Esophagus squamous epithelium (tissue), 5 donors: Measurements from ENCODE around the gene DLGAP1. TPM values are rescaled to one million over a fixed set of nuclear protein-coding genes. Genes with fewer than 3 reads are reported as not detected.
"Not testable (repeated sequence)": the region's sequence is repeated elsewhere in the genome, so short reads cannot be mapped to it uniquely, and the experiment has no call there.

Experiments
- DNase-seq: peaks from one replicate; lab custom pipeline; 2025; lab: John Stamatoyannopoulos, UW
- H3K27ac ChIP-seq, 4 donors: fragments of 200-600 bp; sonication (generic); one replicate each; pipeline ENCODE4 v1.5.1; 2016 to 2019; ENCODE audit warnings: mild to moderate bottlenecking in 1 of 4
- H3K27me3 ChIP-seq, 4 donors: fragments of 200-600 bp; sonication (generic); 1 replicate in 3 of 4; 2 replicates in 1 of 4; pipeline versions ENCODE4 v1.5.1 to v1.6.0; 2017 to 2021; ENCODE audit warnings: antibody characterized with exemption in 1 of 4
- H3K36me3 ChIP-seq, 3 donors: fragments of 200-600 bp; sonication (generic); one replicate each; pipeline ENCODE4 v1.5.1; 2016 to 2019
- H3K4me1 ChIP-seq, 3 donors: fragments of 200-600 bp; sonication (generic); one replicate each; pipeline ENCODE4 v1.5.1; 2017 to 2019
- H3K4me3 ChIP-seq, 4 donors: fragments of 200-600 bp; sonication (generic); 1 replicate in 3 of 4; 2 replicates in 1 of 4; pipeline ENCODE4 v1.5.1; 2016 to 2019; ENCODE audit warnings: mild to moderate bottlenecking in 2 of 4, moderate library complexity in 1 of 4
- H3K9me3 ChIP-seq, 3 donors: fragments of 200-600 bp; sonication (generic); one replicate each; pipeline ENCODE4 v1.5.1; 2016 to 2019
- POLR2A ChIP-seq, 4 donors: fragments of 450-650 bp; IDR thresholded peaks; one replicate each; pipeline ENCODE4 v1.6.1; 2017; ENCODE audit warnings: antibody characterized with exemption in 4 of 4, mild to moderate bottlenecking in 4 of 4, moderate library complexity in 3 of 4
- WGBS, 2 donors: methylation state at CpG; one replicate each; pipeline ENCODE4 v1.1.5; 2018; 5-methylcytosine and 5-hydroxymethylcytosine counted together
- intact Hi-C: fragments of 100-400 bp; cut with DNase I; formaldehyde crosslinking; loops from one replicate; pipeline ENCODE4 v1.15.0; 2022
- total RNA-seq, 4 donors: library from RNA; depleted of rRNA; stranded (reverse); fragments of >200 nt; gene quantifications; one replicate each; pipeline ENCODE4 v1.1.0, GENCODE V29; 2016
- TF ChIP-seq, protein P1 (sequence below), 6 experiments: fragments of 450-650 bp in 4 of 6; fragments of 200-600 bp in 2 of 6; sonication (generic) in 2 of 6; IDR thresholded peaks; one replicate each; pipeline ENCODE4 v1.5.1; 2016 to 2019; ENCODE audit warnings: antibody characterized with exemption in 6 of 6, mild to moderate bottlenecking in 4 of 6, moderate library complexity in 4 of 6
- donor health status: DM: yes; HTN: yes; CAD: no.

The DLGAP1 gene
- total RNA-seq, 4 donors from 2014 or later: 0.09 to 1.5 (median 0.52) TPM

DNA sequence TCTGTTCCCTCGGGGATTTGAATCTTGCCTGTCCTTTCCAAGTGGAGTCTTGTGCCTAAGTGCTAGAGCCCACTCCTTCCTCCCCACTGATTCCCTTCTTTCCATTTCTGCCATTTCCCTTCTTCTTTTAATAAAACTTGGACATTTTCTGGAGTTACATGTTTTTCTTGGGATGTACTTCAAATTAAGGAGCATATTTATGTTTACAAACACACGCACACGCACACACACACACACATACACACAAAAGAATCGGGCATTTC lies 850.9 kb downstream of the DLGAP1 start:
- Histone ChIP-seq H3K36me3 (no peaks in the 10 kb centered on the region), H3K9me3 (no peaks in the 10 kb centered on the region), H3K4me1 (peaks cover 15 to 50% (median 26%) of the 10 kb centered on the region in 3 donors), H3K27ac (peak overlapping the region; percentile 91 to 97 (median 95)), H3K4me3 (peak overlapping the region in 3 of 4 donors; percentile 42 to 62 (median 49)), H3K27me3 (no peaks in the 10 kb centered on the region)
- intact Hi-C loops: loop anchor here (5.0 kb wide), 1 partner anchor 152 kb away; the partner anchor contains the start of gene TGIF1
- TF ChIP-seq, protein P1, sequence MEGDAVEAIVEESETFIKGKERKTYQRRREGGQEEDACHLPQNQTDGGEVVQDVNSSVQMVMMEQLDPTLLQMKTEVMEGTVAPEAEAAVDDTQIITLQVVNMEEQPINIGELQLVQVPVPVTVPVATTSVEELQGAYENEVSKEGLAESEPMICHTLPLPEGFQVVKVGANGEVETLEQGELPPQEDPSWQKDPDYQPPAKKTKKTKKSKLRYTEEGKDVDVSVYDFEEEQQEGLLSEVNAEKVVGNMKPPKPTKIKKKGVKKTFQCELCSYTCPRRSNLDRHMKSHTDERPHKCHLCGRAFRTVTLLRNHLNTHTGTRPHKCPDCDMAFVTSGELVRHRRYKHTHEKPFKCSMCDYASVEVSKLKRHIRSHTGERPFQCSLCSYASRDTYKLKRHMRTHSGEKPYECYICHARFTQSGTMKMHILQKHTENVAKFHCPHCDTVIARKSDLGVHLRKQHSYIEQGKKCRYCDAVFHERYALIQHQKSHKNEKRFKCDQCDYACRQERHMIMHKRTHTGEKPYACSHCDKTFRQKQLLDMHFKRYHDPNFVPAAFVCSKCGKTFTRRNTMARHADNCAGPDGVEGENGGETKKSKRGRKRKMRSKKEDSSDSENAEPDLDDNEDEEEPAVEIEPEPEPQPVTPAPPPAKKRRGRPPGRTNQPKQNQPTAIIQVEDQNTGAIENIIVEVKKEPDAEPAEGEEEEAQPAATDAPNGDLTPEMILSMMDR (IDR thresholded peaks at IDR 0.05): no peak
- no peak for TF ChIP-seq POLR2A (IDR thresholded peaks at IDR 0.05)
- no peak for DNase-seq
- WGBS, 2 donors: 6 to 10% methylated on average over 4 of the region's 4 CpGs

DNA sequence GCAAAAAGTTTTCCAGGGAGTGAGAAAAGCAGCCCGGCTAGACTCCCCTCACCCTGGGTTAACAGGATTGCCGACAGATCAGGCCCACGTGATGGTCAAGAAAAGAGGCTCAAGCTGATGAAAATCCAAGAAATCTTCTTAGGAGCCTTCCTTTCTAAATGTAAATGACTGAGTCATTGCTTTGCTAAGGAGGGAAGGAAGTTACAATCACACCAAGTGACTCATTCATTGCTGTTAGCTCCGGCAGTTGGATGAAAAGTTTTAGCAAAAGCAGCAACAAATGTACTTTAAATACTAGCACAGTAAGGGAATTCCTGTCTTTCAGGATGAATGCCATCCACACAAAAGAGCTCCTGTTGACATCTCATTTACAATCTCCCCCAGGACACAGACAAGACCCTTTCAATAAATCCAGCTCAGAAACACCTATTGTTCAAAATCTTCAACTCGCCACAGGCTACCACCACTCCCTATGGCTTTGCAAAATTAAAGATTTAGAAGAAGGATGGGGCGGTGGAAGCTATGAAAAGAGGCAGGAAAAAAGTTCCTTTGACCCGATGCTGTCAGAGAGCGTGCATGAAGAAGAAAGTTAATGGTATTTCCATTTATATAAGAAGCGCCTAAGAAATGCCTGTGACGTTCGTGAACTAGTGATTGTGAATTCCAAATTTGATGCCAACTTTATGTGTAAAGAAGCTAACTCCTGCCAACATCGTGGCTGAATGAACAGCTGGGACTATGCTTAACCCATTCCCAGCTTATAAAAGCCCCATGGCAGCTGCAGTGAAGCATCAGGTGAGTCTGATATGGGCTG lies 851.5 kb downstream of the DLGAP1 start:
- no peaks in the 10 kb centered on the region for H3K27me3 ChIP-seq
- H3K4me3 ChIP-seq: peak overlapping the region; percentile 21 to 62 (median 46)
- DNase-seq: no peak
- intact Hi-C loops: loop anchor here (5.0 kb wide), 1 partner anchor 151 kb away; the partner anchor contains the start of gene TGIF1
- peak overlapping the region; percentile 91 to 97 (median 95) for H3K27ac ChIP-seq
- TF ChIP-seq, protein P1 (IDR thresholded peaks at IDR 0.05): peak in 1 of 6 experiments; percentile 6
- peak in 3 of 4 donors; percentile 19 to 52 (median 37) for TF ChIP-seq POLR2A (IDR thresholded peaks at IDR 0.05)
- H3K36me3 ChIP-seq: no peaks in the 10 kb centered on the region
- H3K9me3 ChIP-seq: no peaks in the 10 kb centered on the region
- peaks cover 19 to 55% (median 26%) of the 10 kb centered on the region in 3 donors for H3K4me1 ChIP-seq
- 5 to 10% methylated on average over 12 of the region's 12 CpGs for WGBS, 2 donors

DNA sequence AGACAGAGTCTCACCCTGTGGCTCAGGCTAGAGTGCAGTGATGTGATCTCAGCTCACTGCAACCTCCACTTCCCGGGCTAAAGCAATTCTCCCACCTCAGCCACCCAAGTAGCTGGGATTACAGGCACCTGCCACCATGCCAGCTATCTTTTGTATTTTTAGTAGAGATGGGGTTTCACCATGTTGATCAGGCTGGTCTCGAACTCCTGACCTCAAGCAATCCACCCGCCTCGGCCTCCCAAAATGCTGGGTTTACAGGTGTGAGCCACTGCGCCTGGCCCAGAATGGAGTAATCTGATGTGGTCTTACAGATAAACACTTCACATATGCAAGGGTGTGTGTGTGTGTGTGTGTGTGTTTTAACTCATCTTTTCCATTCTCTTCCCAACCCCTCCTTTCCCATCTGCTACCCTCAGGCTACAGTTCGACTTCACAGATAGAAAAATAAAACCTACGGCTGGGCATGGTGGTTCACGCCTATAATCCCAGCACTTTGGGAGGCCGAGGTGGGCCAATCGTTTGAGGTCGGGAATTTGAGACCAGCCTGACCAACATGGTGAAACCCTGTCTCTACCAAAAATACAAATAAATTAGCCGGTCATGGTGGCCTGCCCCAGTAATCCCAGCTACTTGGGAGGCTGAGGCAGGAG lies 853.9 kb downstream of the DLGAP1 start:
- not testable (repeated sequence) for H3K27ac ChIP-seq, DNase-seq, H3K27me3 ChIP-seq, H3K4me3 ChIP-seq, H3K9me3 ChIP-seq, H3K36me3 ChIP-seq
- H3K4me1 ChIP-seq: peaks cover 38 to 75% (median 38%) of the 10 kb centered on the region in 3 donors
- intact Hi-C loops: loop anchor here (5.0 kb wide), 1 partner anchor 149 kb away; the partner anchor contains the start of gene TGIF1
- WGBS, 2 donors: 96% methylated on average over 9 to 12 of the region's 12 CpGs

DNA sequence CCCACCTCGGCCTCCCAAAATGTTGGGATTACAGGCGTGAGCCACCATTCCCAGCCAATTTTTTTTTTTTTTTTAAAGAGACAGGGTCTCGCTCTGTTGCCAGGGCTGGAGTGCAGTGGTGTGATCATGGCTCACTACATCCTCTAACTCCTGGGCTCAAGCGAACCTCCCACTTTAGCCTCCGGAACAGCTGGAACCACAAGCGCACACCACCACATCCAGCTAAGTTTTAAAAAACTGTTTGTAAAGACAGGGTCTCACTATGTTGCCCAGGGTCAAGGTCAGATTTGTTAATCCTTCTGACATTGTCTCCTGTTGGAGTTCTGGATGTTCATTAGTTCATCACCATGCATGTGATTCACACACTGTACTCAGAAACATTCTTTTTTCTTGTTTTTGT lies 855.2 kb downstream of the DLGAP1 start:
- DNase-seq: no peak
- 89 to 93% methylated on average over 6 of the region's 6 CpGs for WGBS, 2 donors
- Histone ChIP-seq H3K4me3 (no peak overlapping the region), H3K27me3 (no peaks in the 10 kb centered on the region), H3K27ac (no peak overlapping the region), H3K9me3 (no peaks in the 10 kb centered on the region), H3K36me3 (no peaks in the 10 kb centered on the region), H3K4me1 (peaks cover 41 to 75% (median 49%) of the 10 kb centered on the region in 3 donors)
- TF ChIP-seq, protein P1 (IDR thresholded peaks at IDR 0.05): no peak
- no peak for TF ChIP-seq POLR2A (IDR thresholded peaks at IDR 0.05)
- intact Hi-C loops: loop anchor here (5.0 to 10.0 kb wide), 2 partner anchors 65 to 148 kb away; partner anchors contain the start of gene TGIF1

DNA sequence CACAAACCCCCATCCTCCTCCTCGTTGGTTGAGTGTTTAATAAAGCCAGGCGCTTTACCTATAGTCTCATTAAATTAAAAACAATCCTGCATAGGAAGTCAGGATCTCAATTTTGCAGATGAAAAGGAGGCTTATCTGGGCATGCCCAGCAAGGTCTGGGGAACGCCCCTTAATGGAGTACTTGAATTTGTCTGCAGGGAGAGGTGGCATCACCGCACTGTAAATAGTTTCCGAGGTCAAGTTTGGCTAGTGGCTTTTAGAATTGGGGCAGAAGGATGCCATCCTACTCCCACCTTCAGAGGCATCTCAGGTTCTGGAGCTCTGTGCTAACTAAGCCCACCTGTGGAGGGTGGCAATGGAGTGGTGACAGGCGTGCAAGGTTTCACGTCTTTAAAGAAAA lies 855.9 kb downstream of the DLGAP1 start:
- no peaks in the 10 kb centered on the region for H3K9me3 ChIP-seq
- TF ChIP-seq POLR2A (IDR thresholded peaks at IDR 0.05): no peak
- TF ChIP-seq, protein P1 (IDR thresholded peaks at IDR 0.05): no peak
- 43 to 55% methylated on average over 5 to 7 of the region's 7 CpGs for WGBS, 2 donors
- no peaks in the 10 kb centered on the region for H3K27me3 ChIP-seq
- peak overlapping the region in 3 of 4 donors; percentile 18 to 98 (median 96) for H3K27ac ChIP-seq
- H3K36me3 ChIP-seq: no peaks in the 10 kb centered on the region
- no peak overlapping the region for H3K4me3 ChIP-seq
- intact Hi-C loops: loop anchor here (10.0 kb wide), 1 partner anchor 66 kb away; no protein-coding TSS in a partner anchor
- H3K4me1 ChIP-seq: peaks cover 43 to 75% (median 49%) of the 10 kb centered on the region in 3 donors
- no peak for DNase-seq
